Stimulated activated CD4-positive, alpha-beta T cell treated with anti-CD3 and anti-CD28 coated beads, Interleukin-1b, Interleukin-23, amount 100 ng/mL, for 24 hours (primary cell): ENCODE data around the gene RAF1.
"Not testable (repeated sequence)": the region's sequence is repeated elsewhere in the genome, so short reads cannot be mapped to it uniquely, and the experiment has no call there.

Experiments used
- DNase-seq, 4 experiments: peaks; one replicate each; pipeline ENCODE4 v3.0.0-alpha.2; 2020; ENCODE audit warnings: low read depth in 4 of 4, low spot score in 1 of 4

Gene RAF1

DNA sequence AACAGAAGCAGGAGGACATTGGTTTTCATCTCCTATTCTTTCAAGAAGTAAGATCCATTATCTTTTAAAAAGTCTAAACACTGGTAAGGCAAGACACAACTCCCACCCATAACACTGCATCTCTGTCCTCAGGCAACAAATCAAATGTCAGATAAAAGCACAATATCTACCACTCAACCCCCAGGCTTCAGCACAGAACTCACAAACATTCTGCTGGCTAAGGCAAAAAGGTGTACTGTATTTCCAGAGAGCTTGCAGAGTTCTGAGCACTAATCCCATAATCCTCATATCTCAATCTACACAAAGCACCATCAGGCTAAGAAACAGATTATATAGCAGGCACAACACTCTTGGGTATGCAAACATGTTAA is 20.9 kb downstream of the RAF1 start:
- DNase-seq, result no peak

DNA sequence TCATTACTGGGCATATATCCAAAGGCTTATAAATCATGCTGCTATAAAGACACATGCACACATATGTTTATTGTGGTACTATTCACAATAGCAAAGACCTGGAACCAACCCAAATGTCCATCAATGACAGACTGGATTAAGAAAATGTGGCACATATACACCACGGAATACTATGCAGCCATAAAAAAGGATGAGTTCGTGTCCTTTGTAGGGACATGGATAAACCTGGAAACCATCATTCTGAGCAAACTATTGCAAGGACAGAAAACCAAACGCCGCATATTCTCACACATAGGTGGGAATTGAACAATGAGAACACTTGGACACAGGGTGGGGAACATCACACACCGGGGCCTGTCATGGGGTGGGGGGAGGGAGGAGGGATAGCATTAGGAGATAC is 23.1 kb downstream of the RAF1 start:
- DNase-seq, result not testable (repeated sequence)

DNA sequence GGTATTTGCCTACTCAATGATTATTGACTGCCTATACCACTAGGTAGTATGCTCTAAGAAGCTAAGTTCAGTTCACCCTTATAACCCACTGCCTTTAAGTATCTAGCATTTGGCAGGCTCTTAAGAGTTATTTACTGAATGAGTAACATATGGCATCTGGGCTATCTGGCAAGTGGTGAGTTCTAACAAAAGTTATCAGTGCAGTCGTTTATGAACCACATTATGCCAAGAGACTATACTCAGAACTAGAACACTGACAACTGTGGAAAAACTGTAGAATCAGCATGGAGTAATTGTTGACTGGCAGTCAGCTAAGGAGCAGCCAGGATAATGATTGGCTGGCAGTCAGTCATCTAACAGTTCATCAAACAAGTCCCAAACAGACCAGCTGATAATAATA is 25.8 kb downstream of the RAF1 start:
- DNase-seq, result no peak

DNA sequence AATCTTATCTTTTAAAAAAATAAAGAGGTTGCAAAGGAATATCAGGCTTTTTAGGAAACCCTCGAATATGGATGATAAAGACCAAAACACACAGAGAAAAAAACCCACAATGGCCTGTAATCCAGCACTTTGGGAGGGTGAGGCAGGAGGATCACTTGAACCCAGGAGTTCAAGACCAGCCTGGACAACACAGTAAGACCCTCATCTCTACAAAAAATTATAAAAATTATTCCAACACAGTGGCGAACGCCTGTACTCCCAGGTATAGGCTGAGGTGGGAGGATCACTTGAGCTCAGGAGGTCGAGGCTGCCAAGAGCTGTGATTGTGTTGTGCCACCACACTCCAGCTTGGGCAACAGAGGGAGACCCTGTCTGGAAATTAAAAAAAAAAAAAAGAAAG is 30.8 kb downstream of the RAF1 start:
- no peak for DNase-seq

DNA sequence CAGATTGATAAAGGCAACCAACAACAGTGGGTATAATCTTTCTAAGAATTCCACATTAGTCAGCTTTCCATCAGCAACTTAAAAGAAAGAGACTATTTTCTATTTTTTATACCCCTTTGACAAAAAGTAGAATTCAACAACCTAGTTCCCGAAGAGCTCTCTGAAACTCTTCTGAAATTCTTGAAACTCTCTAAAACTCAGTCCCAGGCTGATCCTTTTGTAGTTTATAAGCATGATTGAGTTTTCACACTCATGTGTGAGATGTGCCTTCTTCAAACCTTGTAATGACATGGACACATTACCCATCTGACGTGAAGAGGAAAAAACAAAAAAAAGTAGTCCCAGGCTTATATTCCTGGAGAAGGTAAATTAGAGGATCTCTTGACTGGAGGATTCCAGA is 31.4 kb downstream of the RAF1 start:
- no peak for DNase-seq

DNA sequence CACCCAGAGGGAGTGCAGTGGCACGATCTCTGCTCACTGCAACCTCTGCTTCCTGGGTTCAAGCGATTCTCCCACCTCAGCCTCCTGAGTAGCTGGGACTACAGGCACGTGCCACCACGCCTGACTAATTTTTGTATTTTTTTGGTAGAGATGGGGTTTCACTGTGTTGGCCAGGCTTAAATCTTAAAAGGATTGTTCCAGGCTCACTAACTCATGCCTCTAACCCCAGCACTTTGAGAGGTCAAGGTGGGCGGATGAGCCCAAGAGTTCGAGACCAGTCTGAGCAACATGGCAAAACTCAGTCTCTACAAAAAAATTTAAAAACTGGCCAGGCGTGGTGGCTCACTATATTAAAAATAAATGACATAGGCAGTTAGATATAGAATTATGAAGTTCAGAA is 33.1 kb downstream of the RAF1 start:
- not testable (repeated sequence) for DNase-seq

DNA sequence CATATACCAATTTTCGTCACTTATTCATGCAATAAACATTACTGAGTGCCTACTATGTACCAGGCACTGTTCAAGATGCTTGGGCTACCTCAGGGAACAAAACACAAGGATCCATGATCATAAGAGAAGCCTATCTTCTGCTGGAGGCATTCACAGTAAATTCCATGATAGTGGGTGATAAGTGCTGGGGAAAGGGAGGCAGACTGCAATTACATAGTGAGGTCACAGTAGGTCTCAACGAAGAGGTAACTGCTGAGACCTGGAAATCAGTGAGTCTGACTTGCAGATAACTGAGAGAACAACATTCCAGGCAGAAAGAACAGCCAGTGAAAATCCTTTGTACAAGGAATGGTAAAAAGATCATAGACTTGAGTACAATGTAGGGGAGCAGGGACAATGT is 33.6 kb downstream of the RAF1 start:
- DNase-seq, result no peak

DNA sequence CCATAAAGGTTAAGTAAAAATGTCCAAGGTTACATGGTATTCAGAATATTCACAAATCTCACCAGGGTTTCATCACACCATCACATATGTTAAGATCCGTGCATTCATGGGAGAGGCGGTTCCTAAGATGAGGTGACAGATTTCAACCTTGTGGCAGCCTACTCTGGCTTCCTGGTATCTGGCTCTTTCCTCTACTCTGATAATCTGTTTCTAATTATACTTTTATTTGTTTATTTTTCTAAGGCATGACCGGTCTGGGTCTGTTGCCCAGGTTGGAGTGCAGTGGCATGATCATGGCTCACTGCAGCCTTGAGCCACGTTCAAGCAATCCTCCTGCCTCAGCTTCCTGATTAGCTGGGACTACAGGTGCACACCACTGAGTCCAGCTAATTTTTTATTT is 34.4 kb downstream of the RAF1 start:
- no peak for DNase-seq

DNA sequence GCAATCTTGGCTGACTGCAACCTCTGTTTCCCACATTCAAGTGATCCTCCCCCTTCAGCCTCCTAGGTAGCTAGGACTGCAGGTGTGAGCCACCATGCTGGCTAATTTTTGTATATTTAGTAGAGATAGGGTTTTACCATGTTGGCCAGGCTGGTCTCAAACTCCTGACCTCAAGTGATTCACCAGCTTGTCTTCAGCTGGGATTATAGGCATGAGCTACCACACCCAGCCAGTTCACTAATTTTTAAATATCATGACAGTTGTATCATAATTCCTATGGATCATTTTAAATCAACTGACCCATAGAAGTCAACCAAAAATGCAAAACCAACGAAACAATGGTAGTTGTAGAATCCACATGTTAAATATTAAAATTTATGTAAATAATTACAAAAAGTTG is 35.1 kb downstream of the RAF1 start:
- no peak for DNase-seq

DNA sequence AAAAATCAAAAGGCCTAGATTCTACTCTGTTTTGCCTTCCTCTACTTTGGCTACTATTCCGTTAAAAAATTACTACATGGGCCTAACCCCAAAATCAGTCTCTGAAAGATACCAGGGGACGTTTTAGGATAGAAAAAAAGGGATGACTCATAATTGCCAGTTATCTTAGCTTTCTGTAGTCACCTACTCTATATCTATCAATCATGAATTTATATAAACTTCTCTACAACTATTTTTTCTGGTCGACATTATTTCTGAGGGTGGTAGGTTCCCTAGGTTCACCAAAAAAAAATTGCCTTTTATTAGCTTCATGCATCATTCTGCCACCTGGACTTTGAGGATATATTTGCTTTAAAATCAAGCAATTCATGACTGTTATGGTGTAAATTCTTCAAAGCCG is 36.5 kb downstream of the RAF1 start:
- DNase-seq, result no peak

DNA sequence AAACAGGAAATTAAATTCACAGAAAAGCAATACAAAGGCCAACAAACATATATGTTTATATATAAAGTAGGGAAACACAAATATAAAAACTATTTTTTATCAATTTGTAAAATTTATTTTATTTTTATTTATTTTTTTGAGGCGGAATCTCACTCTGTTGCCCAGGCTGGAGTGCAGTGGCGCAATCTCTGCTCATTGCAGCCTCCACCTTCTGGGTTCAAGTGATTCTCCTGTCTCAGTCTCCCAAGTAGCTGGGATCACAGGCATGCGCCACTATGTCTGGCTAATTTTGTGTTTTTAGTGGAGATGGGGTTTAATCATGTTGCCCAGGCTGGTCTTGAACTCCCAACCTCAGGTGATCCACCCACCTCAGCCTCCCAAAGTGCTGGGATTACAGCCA is 39.0 kb downstream of the RAF1 start:
- DNase-seq, result not testable (repeated sequence)

DNA sequence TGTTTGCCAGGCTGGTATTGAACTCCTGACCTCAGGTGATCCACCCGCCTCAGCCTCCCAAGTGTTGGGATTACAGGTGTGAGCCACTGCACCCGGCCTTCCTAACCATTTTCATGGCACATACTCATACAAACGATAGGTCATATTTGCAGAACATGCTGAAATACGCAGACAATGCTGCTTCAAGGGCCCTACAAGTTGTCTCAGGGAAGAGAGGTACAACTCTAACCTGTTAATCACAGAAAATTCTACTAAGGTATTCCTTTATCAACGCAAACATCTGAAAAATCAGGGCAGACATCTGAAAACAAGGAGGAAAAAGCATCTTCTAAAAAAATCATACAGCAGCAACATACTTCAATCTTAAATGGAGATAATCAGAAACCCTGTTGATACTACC is 39.9 kb downstream of the RAF1 start:
- no peak for DNase-seq

DNA sequence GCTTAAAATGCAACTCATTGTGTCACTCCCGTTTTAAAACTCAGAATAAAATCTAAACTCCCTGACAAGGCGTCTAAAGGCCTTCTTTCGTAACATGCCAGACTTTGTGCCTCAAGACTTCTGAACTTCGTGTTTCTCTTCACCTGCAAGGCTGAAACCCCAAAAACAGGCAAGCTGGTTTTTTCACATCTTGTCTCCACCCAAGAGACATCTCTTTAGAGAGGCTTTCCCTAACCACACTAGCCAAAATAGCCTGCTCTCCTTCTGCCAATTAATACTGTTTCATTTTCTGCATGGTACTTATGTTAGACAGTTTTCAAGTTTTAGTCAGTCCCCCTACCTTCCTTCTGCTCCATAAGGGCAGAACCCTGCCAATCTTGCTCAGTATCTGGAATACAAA is 41.6 kb downstream of the RAF1 start:
- DNase-seq, result no peak

DNA sequence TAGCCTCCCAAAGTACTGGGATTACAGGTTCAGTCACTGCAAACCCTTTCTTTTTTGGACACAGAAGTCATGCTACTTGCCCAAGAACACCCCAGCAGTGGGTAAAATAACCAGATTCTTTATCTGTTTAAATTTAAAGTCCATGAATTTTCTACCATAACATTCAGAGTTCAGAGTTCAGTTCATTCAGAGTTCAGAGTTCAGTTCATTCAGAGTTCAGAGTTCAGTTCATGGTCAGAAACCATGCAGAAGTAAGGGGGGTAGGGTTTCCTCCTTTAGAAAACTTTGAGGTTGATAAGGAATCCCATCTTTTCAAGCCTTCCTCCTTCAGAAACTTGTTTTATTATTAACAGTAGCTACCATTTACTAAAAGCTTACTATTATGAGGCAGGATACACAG is 43.2 kb downstream of the RAF1 start:
- DNase-seq, result no peak

DNA sequence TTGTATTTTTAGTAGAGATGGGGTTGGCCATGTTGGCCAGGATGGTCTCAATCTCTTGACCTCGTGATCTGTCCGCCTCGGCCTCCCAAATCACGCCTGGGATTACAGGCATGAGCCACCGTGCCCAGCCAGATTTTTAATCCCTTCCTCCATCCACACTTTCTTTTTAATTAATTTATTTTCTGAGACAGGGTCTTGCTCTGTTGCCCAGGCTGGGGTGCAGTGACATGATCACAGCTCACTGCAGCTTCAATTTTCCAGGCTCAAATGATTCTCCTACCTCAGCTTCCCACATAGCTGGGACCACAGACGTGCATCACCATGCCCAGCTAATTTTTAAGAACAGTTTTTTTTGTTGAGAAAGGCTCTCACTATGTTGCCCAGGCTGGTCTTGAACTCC is 43.6 kb downstream of the RAF1 start:
- DNase-seq, result no peak

DNA sequence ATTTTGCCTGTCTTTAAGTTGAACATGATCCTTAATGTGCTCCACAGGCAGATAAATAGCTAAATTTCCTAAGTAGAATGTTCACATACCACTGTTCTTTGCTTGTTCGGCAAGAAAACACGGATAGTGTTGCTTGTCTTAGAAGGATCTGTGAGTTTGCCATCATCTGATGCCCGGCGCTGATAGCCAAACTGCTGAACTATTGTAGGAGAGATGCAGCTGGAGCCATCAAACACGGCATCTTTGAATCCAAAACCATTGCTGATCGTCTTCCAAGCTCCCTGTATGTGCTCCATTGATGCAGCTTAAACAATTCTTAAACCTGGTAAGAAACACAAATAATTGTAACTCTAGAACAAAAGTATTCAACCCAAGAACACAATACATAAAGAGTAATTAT is 45.5 kb downstream of the RAF1 start:
- no peak for DNase-seq

DNA sequence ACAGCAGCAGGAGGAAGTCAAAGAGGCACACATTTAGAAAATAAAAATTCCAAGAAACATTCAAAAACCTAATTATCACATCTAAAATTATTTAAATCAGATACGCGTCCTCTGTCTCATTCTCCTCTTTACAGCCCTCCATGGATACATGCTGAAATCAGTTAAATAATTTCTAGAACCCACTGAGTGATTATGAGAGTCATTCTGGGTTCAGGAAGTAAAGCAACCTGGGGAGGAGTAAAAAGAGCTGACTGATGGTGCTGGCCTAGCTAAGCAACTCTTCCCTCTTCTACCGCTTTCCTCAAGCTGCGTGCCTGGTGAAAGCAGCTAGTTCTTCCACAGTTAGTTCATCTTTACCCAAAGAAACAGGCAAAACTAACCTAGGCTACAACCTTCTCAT is 48.7 kb downstream of the RAF1 start:
- no peak for DNase-seq

DNA sequence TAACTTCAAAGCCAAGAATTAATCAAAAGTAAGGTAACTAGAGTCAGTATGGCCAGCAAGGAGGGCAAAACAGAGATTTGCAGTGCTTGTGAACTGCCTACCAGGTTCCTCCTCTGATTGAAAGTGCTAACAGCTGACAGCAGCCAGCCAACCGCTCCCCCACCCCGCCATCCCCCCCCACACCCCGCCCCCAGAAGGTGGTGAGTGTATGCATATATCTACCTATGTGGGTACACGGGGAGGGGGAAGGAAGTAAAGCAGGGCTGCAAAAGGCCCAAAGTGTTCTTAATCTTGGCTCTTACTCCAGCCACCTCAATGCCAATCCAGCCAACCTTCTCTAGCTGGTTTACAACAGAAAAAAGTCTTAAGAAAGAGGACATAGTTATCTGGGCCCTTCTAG is 50.7 kb downstream of the RAF1 start:
- no peak for DNase-seq

DNA sequence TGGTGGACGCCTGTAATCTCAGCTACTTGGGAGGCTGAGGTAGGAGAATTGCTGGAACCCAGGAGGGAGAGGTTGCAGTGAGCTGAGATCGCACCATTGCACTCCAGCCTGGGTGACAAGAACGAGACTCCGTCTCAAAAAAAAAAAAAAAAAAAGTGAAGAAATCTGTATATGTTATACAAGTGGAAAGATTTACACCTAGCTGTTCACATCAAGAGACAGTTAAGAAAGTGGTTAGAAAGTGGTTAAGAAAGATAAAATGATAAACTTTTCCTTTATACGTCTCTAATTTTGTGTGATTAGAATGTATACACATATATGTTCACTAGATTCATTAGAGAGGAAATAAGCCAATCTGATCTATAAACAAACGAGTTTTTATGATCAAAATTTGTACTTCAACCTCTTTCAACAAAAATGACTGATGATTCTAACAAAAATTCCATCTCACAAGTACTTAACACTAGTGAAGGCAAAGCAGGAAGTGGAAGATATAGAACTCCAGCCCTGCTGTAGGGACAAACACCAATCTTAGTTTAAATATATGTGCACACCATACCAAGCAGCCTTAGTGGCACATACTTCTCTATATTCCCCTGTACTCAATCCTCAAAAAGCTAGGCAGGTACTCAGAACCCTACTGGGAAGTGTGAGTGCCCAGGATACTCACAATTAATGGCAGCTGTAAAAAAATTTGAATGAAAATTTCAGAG is 51.2 kb downstream of the RAF1 start:
- no peak for DNase-seq

DNA sequence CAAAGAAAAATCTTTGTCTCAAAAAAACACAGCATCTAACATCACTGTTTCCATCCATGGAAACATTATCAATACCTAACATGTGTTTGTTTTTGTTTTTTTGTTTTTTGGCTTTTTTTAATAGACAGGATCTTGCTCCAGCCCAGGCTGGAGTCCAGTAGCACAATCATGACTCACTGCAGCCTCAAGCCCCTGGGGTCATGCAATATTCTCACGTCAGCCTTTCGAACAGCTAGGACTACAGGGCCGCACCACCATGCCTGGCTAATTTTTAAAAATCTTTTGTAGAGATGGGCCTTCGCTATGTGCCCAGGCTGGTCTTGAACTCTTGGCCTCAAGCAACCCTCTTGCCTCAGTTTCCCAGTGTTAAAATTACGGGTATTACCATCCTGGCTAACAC is 52.8 kb downstream of the RAF1 start:
- DNase-seq, result no peak

DNA sequence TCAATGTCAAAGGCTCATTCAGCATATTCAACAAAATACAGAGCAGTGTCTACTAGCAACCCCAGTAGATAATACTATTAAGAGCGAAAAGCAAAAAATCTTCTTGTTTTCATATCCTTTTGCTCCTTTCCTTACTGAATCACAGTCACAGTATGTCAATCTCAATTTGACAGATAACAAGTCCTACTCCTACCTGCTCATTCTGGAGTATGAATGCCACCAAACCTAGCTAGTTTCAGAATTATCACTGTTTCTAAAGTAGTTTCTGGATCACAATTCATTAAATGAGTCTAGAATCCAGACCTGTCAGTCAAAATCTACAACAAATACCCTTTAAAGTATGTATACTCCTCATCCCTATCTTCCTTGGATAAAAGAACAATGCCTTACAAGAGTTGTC is 55.5 kb downstream of the RAF1 start:
- no peak for DNase-seq

DNA sequence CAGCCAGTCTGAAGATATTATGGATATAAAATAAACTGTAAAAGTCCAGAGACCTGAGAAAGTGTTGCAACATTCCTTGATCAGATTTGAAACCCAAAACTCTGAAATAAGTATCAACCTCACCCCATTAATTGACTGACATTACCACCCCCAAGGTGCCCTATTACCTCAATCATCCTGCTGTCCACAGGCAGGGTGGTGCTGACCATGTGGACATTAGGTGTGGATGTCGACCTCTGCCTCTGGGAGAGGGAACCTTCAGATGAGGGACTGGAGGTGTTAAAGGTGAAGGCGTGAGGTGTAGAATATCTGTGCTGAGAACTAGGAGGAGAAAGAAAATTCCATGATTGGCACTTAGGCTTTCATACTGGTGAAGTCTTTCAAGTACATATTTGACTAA is 59.9 kb downstream of the RAF1 start:
- DNase-seq, result no peak

DNA sequence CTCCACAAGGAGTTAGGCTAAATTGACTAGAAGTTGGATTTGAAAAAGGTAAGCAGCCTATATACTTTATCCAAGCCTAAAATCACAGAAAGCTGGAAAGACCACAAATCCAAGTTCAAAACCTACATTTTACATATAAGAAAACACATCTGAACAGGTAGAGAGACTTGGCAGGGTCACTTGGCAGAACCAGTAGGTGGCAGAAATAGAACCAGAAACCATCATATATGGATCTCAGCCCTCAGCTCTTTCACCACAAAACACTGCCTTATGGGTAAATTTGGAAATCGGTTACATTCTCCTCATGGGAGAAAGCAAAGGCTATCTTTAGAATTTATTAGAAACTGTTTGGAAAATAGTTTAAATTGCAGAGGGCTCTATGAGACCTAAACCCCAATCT is 62.8 kb downstream of the RAF1 start:
- no peak for DNase-seq

DNA sequence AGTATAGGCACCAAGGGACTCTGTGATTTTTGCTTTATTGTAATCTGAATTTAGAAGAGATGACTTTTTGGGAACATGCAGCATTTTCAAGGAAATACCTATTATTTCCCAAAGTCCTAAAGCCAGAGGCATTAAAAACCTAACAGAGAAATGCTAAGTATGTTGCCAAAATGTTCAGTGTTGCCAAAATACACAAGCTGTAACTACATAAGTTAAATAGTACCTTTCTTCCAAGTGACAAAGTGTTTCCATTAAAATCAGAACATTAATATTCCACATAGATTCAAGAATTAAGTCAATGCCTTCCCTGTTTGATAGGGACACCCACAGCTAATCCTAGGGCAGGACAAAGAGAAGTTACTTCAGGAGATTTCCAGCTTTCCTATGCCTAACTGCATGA is 65.0 kb downstream of the RAF1 start:
- DNase-seq, result no peak
